Skeletal muscle tissue (tissue), 4 donors: ENCODE measurements around the gene ASB10. TPM values are rescaled to one million over a fixed set of nuclear protein-coding genes. Genes with fewer than 3 reads are reported as not detected.
A peak's percentile ranks its signal among the peaks of the same experiment; 100 is the strongest.

Experiments
- H3K27ac ChIP-seq: one replicate; pipeline ENCODE4 v1.7.0; 2013; ENCODE audit warnings: mild to moderate bottlenecking, low read depth, low read length, inconsistent platforms
- H3K27me3 ChIP-seq, 3 donors: one replicate each; pipeline ENCODE4 v1.7.0; 2013; ENCODE audit warnings: low read length in 3 of 3; ENCODE audit not compliant: control insufficient read depth in 3 of 3, insufficient read depth in 3 of 3
- H3K36me3 ChIP-seq, 3 donors: one replicate each; pipeline ENCODE4 v1.7.0; 2013; ENCODE audit warnings: low read length in 3 of 3; ENCODE audit not compliant: control insufficient read depth in 3 of 3, insufficient read depth in 3 of 3
- H3K4me1 ChIP-seq, 3 donors: one replicate each; pipeline ENCODE4 v1.7.0; 2013; ENCODE audit warnings: low read length in 3 of 3, mild to moderate bottlenecking in 3 of 3; ENCODE audit not compliant: control insufficient read depth in 3 of 3, insufficient read depth in 3 of 3
- H3K4me3 ChIP-seq, 3 donors: one replicate each; pipeline ENCODE4 v1.7.0; 2013; ENCODE audit warnings: low read length in 3 of 3
- H3K9ac ChIP-seq, 3 donors: one replicate each; pipeline ENCODE4 v1.7.0; 2013; ENCODE audit warnings: low read length in 3 of 3, mild to moderate bottlenecking in 3 of 3, moderate library complexity in 2 of 3, low read depth in 1 of 3
- H3K9me3 ChIP-seq, 3 donors: one replicate each; pipeline ENCODE4 v1.7.0; 2013; ENCODE audit warnings: low read length in 3 of 3; ENCODE audit not compliant: control insufficient read depth in 3 of 3
- total RNA-seq: library from RNA; depleted of rRNA; stranded (reverse); fragments of >200 nt; gene quantifications from one replicate; pipeline ENCODE4 v1.2.3, GENCODE V29; 2014
- donor health status: Osteomylitis.

Gene ASB10
- total RNA-seq, 1 donor from 2014 or later = 3.7 TPM

DNA sequence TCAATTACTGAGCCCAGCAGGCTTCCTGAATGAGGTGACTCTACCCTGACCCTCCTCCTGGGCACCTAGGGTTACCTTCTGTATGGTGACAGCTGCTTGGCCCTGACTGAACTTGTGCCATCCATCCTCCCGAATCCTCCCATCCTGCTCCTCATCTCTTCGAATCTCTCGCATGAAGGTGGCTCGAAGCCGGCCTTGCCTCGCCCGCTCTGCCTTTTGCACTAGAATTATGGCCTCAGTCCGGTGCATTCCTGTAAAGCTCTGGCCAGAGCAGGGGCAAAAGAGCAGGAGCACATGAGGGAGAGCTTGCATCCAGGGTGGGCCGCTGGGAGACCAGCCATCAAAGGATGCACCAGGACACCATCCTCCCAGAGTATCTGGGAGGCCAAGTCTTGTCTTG, 15.8 kb upstream of the ASB10 start:
- Histone ChIP-seq H3K9ac (no peak overlapping the region), H3K27ac (no peak overlapping the region), H3K4me1 (peaks cover 2 to 8% (median 7%) of the 10 kb centered on the region in 3 donors), H3K36me3 (no peaks in the 10 kb centered on the region), H3K27me3 (peaks cover 42 to 80% (median 49%) of the 10 kb centered on the region in 3 donors), H3K4me3 (no peak overlapping the region), H3K9me3 (no peaks in the 10 kb centered on the region)

DNA sequence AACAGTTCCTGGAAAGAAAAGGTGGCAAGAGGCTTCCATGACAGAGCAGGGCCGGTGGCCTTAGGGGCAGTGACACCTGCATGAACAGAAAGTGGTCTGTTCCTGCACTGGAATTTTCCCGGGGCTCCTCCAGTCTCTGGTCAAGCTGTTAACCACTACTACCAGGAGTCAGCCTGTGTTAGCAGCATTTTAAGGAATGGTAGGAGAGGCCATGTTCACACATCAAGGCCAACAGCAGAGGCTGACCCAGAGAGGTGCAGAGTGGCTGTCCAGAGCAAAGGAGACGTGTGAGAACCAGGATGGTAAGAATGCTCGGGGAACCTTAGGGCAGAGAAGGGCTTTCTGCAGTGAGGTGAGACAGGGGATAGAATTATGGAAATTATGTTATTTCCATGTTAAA, 14.7 kb upstream of the ASB10 start:
- Histone ChIP-seq H3K4me1 (peaks cover 4 to 8% (median 7%) of the 10 kb centered on the region in 3 donors), H3K9me3 (no peaks in the 10 kb centered on the region), H3K4me3 (no peak overlapping the region), H3K27ac (no peak overlapping the region), H3K9ac (no peak overlapping the region), H3K36me3 (no peaks in the 10 kb centered on the region), H3K27me3 (peaks cover 42 to 77% (median 50%) of the 10 kb centered on the region in 3 donors)

DNA sequence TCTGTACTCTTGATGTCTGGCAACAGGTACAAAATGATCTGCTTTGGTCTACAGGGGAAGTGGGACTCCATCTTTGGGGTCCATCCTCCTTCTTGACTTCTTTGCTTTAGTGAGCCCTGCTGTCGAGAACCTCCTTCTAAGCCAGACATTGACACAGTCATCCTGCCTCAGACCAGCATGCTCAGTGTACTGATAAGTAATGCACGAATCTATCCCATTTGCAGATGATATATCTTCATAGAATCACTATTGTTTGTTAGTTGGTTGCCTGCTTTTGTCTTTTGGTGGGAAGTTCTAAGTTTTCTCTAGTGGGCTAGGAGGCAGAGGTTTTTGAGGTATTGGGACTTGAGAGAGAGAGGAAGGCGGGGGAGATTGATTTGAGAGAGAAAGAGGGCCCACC, 14.3 kb upstream of the ASB10 start:
- Histone ChIP-seq H3K9me3 (no peaks in the 10 kb centered on the region), H3K36me3 (no peaks in the 10 kb centered on the region), H3K9ac (no peak overlapping the region), H3K27me3 (peaks cover 42 to 80% (median 50%) of the 10 kb centered on the region in 3 donors), H3K4me3 (no peak overlapping the region), H3K4me1 (peaks cover 5 to 8% (median 7%) of the 10 kb centered on the region in 3 donors), H3K27ac (no peak overlapping the region)

DNA sequence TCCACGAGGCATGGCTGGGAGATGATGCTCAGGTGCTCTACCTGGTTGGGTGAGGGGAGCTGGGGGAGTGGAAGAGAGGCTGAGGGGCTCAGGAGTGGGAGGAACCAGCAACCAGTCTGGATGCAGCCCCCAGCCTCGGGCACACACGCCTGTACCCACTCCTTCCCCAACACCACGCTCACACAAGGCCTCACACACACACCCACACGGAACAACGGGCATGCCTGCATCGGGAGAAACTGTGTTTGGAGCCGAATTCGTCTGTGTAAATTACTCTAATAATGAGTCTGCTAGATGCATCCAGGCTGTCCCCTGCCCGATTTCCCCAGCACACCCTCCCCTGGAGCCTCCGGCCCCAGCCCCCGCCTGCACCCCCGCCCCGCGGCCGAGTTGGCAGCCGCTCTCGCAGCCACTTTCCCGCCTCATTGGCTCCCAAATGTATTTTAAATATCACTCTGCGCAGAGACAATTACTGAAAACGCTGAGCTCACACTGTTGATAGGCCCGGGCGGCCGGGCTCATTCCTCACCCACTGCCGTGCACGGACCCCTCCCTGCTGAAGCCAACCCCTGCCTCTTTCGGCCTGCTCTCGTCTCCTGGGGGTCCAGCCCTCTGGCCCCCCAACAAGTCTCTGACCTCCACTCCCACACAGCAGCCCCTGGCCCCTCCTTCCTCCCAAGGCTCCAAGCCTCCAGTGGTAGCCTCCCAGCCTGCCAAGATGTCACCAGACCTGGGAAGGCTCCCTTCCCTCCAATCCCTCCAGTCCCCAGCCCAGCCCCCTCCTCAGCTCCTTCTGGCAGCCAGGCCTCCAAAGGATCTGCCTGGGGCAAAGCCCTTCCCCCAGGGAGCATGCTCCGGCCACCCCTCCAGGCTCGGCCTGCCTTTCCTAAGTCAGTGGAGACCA, 12.1 kb upstream of the ASB10 start:
- Histone ChIP-seq H3K9ac (no peak overlapping the region), H3K36me3 (no peaks in the 10 kb centered on the region), H3K27me3 (peaks cover 32 to 72% (median 36%) of the 10 kb centered on the region in 3 donors), H3K4me1 (peaks cover 7 to 8% (median 8%) of the 10 kb centered on the region in 3 donors), H3K27ac (no peak overlapping the region), H3K4me3 (no peak overlapping the region), H3K9me3 (no peaks in the 10 kb centered on the region)

DNA sequence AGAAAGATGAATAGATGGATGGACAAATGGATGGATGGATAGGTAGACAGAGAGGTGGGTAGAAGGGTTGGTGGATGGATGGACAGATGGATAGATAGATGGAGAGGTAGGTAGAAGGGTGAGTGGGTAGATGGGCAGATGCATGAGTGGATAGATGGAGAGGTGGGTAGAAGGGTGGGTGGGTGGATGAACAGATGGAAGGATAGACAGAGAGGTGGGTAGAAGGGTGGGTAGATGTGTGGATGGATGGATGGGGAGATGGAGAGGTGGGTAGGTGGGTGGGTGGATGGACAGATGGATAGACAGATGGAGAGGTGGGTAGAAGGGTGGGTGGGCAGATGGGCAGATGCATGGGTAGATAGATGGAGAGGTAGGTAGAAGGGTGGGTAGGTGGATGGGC, 10.9 kb upstream of the ASB10 start:
- H3K27ac ChIP-seq = no peak overlapping the region
- no peak overlapping the region for H3K4me3 ChIP-seq
- H3K9me3 ChIP-seq = no peaks in the 10 kb centered on the region
- H3K27me3 ChIP-seq = peaks cover 19 to 59% (median 24%) of the 10 kb centered on the region in 3 donors
- no peaks in the 10 kb centered on the region for H3K36me3 ChIP-seq
- H3K9ac ChIP-seq = no peak overlapping the region
- H3K4me1 ChIP-seq = peaks cover 7 to 8% (median 8%) of the 10 kb centered on the region in 3 donors

DNA sequence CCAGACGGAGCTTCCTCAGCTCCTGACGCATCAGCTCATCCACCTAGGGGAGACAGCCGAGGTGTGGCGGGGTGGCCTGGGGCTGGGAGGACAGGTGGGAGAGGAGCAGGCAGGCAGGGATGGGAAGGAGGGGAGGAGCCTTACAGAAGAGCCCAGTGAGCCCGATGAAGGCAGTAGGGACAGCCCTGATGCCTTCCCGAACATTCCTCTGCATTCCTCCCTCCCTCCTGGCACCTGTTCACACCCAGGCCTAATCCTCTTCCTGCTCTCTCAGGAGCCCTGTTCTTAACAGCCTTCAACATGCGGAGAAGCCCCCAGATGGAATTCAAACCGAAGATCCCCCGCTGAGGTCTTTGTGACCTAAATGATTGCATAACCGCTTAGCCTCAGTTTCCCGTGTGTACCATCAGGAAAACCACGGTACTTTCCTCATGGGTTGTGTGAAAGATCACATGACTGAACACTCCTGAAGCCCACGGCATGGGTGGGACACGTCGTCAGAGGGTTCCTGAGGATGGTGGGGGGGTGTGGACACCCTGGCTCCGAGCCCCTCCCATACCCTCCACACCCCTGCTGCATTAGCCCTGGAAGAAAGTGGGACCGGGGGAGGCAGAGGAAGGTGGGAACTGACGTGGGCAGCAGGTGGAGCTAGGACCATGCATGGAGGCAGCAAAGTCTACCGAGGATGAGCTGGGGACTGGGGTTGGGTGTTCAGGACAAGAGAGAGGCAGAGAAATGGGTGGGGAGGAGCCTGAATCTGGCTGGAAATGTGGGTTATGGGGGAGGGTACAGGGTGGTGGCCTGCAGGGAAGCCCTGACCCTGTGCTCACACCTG, 8.8 kb upstream of the ASB10 start:
- Histone ChIP-seq H3K4me3 (no peak overlapping the region), H3K9ac (no peak overlapping the region), H3K27ac (no peak overlapping the region), H3K36me3 (no peaks in the 10 kb centered on the region), H3K27me3 (peaks cover 10 to 41% (median 16%) of the 10 kb centered on the region in 3 donors), H3K4me1 (peaks cover 20 to 23% (median 20%) of the 10 kb centered on the region in 3 donors), H3K9me3 (no peaks in the 10 kb centered on the region)

DNA sequence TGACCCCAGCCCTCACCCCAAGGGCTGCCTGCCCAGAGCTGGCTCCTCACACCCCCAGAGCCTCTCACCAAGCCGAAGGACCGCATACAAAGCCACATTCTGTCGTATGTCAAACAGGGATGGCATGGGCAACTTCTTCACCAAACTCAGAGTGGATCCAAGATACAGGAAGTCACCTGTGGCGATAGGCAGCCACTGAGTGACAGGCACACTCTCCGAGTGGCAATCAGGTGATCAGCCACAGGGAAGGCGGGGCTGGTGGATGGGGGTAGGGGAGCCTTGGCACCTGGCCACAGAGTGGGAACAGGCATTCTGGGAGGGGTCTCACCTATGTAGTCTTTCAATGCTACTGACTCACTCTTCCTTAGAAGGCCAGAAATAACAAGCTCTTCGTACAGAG, 7.1 kb upstream of the ASB10 start:
- Histone ChIP-seq H3K4me3 (no peak overlapping the region), H3K27me3 (peaks cover 0 to 28% (median 8%) of the 10 kb centered on the region in 3 donors), H3K27ac (no peak overlapping the region), H3K36me3 (no peaks in the 10 kb centered on the region), H3K9me3 (no peaks in the 10 kb centered on the region), H3K9ac (no peak overlapping the region), H3K4me1 (peaks cover 13 to 27% (median 20%) of the 10 kb centered on the region in 3 donors)

DNA sequence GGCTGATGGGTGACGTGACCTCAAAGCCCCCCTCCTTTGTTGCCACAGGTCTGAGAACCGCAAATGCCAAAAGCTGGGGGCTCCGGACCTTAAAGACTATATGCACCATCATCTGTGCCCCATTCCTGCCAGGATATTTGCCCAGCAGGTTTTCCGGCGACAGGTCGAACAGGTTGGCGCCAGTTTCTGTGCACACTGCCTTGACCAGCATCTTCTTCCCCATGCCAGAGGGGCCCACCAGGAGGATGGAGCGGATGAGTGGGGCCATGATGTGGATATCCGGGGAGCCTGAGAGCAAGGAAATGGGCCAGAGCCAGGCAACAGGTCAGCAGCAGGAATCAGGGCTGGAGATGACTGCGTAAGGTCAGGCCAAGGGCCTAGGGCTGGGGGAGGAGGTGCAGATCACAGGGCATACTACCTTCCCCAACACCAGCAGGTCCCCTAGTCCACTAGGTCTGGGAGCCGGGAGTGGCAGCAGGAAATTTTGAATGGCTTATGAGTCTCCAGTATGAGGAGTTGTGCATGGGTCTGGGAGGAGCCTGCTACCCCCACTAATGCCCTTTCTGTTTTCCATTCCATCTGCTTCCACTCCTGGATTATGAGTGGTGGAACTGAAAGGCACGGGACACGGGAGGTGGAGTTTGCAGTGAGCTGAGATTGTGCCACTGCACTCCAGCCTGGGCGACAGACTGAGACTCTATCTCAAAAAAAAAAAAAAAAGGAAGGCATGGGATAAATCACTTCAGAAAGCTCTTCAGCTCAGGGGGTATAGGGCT, 6.3 kb upstream of the ASB10 start:
- H3K4me3 ChIP-seq = no peak overlapping the region
- peaks cover 13 to 28% (median 21%) of the 10 kb centered on the region in 3 donors for H3K4me1 ChIP-seq
- H3K9me3 ChIP-seq = no peaks in the 10 kb centered on the region
- no peaks in the 10 kb centered on the region for H3K36me3 ChIP-seq
- peaks cover 0 to 22% (median 8%) of the 10 kb centered on the region in 3 donors for H3K27me3 ChIP-seq
- no peak overlapping the region for H3K27ac ChIP-seq
- H3K9ac ChIP-seq = no peak overlapping the region

DNA sequence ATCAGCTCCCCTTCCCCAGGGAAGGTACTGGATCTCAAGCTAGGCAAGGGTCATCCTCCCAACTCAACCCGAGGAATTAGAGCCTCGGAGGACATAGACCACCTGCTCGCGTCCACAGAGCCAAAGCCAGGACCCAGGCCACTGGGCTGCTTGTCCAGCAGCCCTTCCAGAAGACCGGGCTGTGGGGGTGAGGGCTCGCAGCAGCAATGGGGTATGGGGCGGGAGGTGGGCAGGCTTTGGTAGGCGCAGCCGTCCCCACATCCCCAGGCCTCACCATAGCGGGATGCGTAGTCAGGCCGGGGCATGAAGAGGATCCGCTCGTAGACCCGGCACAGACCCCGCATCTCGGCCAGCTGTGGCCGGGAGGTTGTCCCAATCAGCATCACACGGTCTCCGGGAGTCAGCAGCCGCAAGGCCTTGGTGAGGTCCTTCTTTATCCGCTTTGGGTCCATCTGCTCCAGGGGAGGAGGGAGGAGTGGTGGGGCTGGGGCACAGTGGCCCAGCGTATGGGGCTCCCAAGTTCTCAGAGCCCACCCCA, 5.0 kb upstream of the ASB10 start:
- no peaks in the 10 kb centered on the region for H3K9me3 ChIP-seq
- peak overlapping the region; percentile 72 for H3K27ac ChIP-seq
- H3K27me3 ChIP-seq = peaks cover 0 to 19% (median 5%) of the 10 kb centered on the region in 3 donors

More for the DNA sequence above, 5.0 kb upstream of the ASB10 start:
- no peak overlapping the region for H3K4me3 ChIP-seq
- H3K36me3 ChIP-seq = no peaks in the 10 kb centered on the region
- peaks cover 19 to 34% (median 28%) of the 10 kb centered on the region in 3 donors for H3K4me1 ChIP-seq
- H3K9ac ChIP-seq = no peak overlapping the region
